Lower lobe of right lung (tissue), 2 donors: ENCODE data around the gene CNGB1. TPM values are rescaled to one million over a fixed set of nuclear protein-coding genes. Genes with fewer than 3 reads are reported as not detected.
"Not testable (repeated sequence)": the region's sequence is repeated elsewhere in the genome, so short reads cannot be mapped to it uniquely, and the experiment has no call there.

Source experiments
- ATAC-seq, 2 donors: fragments of 200-7000 bp; cut with Tn5 transposase; one replicate each; pipeline ENCODE4 v1.9.1; 2020 to 2022; ENCODE audit warnings: mild to moderate bottlenecking in 2 of 2, moderate library complexity in 2 of 2
- DNase-seq: peaks from one replicate; pipeline ENCODE4 v3.0.0-alpha.2; 2020
- H3K27ac ChIP-seq: fragments of 200-600 bp; one replicate; pipeline ENCODE4 v1.8.0; 2022
- H3K27me3 ChIP-seq: fragments of 200-600 bp; one replicate; pipeline ENCODE4 v1.8.0; 2022; ENCODE audit warnings: low read depth
- H3K36me3 ChIP-seq: fragments of 200-600 bp; one replicate; pipeline ENCODE4 v1.8.0; 2022; ENCODE audit warnings: mild to moderate bottlenecking
- H3K4me1 ChIP-seq: fragments of 200-600 bp; one replicate; pipeline ENCODE4 v1.8.0; 2022
- H3K4me3 ChIP-seq: fragments of 200-600 bp; one replicate; pipeline ENCODE4 v1.8.0; 2022; ENCODE audit warnings: mild to moderate bottlenecking
- H3K9me3 ChIP-seq: fragments of 200-600 bp; one replicate; pipeline ENCODE4 v1.8.0; 2022
- intact Hi-C: fragments of 100-400 bp; cut with DNase I; formaldehyde crosslinking; loops from one replicate; pipeline ENCODE4 v1.11.0; 2022
- total RNA-seq: library from RNA; stranded (reverse); fragmentation: NEBNext Ultra II Directional; extraction: Animal tissue kit (Norgen Biotek cat#: 25700); gene quantifications from one replicate; pipeline ENCODE4 v1.2.1, GENCODE V29; 2021
- TF ChIP-seq, protein P1 (sequence below): fragments of 200-600 bp; IDR thresholded peaks from one replicate; pipeline ENCODE4 v1.8.0; 2022; ENCODE audit warnings: antibody characterized with exemption, mild to moderate bottlenecking
- donor health status: DM: no; HTN: yes; CAD: no; lungs with severe emphysema.

Gene CNGB1
- total RNA-seq, 1 donor from 2014 or later, result 0.35 TPM

DNA sequence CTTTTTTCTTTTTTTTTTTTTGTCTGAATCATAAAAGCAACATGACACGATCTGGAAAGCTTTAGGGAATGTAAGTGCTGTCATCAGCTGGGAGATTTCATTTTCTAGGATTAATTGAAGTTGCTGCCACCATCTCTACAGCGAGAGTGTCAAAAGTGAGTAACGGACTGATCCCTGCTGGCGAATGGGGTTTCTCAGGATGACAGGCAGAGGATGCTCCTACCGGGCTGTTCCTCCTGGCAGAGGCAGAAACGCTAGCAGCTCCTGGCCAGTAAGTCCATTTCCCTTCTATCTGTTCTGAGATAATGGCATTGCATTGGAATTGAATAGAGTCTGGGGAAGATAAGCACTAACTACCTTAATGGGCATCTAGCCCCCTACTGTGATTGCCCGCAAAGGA lies 88.1 kb downstream of the CNGB1 start:
- Histone ChIP-seq H3K27me3 (peaks cover 26% of the 10 kb centered on the region), H3K9me3 (no peaks in the 10 kb centered on the region), H3K4me3 (no peak overlapping the region), H3K27ac (no peak overlapping the region), H3K36me3 (no peaks in the 10 kb centered on the region), H3K4me1 (no peaks in the 10 kb centered on the region)
- intact Hi-C loops, result no loop called here
- DNase-seq (no peak), ATAC-seq (no peak)
- TF ChIP-seq, protein P1, sequence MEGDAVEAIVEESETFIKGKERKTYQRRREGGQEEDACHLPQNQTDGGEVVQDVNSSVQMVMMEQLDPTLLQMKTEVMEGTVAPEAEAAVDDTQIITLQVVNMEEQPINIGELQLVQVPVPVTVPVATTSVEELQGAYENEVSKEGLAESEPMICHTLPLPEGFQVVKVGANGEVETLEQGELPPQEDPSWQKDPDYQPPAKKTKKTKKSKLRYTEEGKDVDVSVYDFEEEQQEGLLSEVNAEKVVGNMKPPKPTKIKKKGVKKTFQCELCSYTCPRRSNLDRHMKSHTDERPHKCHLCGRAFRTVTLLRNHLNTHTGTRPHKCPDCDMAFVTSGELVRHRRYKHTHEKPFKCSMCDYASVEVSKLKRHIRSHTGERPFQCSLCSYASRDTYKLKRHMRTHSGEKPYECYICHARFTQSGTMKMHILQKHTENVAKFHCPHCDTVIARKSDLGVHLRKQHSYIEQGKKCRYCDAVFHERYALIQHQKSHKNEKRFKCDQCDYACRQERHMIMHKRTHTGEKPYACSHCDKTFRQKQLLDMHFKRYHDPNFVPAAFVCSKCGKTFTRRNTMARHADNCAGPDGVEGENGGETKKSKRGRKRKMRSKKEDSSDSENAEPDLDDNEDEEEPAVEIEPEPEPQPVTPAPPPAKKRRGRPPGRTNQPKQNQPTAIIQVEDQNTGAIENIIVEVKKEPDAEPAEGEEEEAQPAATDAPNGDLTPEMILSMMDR, result no peak

DNA sequence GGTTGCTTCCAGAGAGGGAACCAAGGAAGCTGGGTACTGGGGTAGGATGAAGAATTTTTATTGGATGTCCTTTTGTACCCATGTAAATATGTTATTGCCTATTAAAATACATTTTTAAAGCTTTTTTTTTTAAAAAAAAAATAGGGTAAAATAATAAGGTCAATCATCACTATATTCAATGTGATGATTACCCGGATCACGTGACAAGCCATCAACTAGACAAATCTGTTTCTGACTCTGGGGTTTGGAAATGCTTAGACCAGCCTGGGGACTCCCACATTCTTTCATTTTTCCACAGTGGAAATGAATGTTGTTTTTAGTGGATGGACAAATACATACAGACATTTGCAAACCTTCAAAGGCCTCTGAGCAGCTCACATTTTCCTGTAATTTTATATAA lies 88.7 kb downstream of the CNGB1 start:
- ATAC-seq (no peak), DNase-seq (no peak)
- H3K4me1 ChIP-seq, result no peaks in the 10 kb centered on the region
- intact Hi-C loops, result no loop called here
- H3K27me3 ChIP-seq, result peaks cover 26% of the 10 kb centered on the region
- no peaks in the 10 kb centered on the region for H3K36me3 ChIP-seq
- H3K27ac ChIP-seq, result no peak overlapping the region
- H3K9me3 ChIP-seq, result no peaks in the 10 kb centered on the region
- TF ChIP-seq, protein P1, result no peak
- no peak overlapping the region for H3K4me3 ChIP-seq

DNA sequence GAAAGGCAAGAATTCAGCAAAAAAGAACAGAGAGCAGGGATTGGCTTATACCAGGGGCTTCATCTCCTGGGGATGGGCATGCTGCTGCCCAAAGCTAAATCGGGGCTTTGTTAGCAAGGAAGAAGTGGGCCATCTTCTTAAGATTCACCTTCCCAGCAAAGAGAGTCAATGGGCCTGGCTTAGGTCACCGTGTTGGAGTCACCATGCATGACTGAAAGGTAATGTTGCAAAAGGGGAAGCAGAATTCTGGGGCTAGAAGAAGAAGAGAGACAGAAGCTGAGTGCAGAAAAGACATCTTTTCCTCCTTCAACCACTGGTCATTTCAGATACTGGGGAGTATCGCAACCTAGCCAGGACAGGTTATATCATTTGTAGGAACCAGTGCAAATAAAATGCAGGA lies 92.3 kb downstream of the CNGB1 start:
- Histone ChIP-seq H3K9me3 (no peaks in the 10 kb centered on the region), H3K4me1 (no peaks in the 10 kb centered on the region), H3K27me3 (peaks cover 12% of the 10 kb centered on the region), H3K27ac (no peak overlapping the region), H3K36me3 (no peaks in the 10 kb centered on the region), H3K4me3 (no peak overlapping the region)
- ATAC-seq (no peak), DNase-seq (no peak)
- TF ChIP-seq, protein P1, result no peak
- intact Hi-C loops, result no loop called here

DNA sequence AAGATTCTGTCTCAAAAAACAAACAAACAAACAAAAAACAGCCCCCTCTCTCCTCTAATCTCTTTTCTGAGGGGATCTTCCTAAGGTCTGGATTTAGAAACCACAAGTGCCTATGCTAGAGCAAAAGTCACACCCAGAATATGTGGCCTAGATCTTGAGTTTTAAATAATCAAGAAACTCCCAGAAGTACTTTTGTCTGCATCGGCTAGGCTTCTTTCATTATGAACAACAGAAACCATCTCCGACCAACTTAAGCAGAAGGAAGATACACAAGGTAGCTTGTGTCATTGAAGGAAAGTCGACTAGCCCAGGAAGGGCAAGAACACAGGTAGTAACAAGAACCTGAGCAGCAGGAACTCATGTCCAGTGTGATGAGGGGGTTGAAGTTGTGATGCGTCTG lies 94.7 kb downstream of the CNGB1 start:
- no peak for ATAC-seq
- TF ChIP-seq, protein P1, result no peak
- Histone ChIP-seq H3K4me1 (no peaks in the 10 kb centered on the region), H3K27ac (no peak overlapping the region), H3K4me3 (no peak overlapping the region), H3K36me3 (no peaks in the 10 kb centered on the region), H3K9me3 (no peaks in the 10 kb centered on the region), H3K27me3 (no peaks in the 10 kb centered on the region)
- DNase-seq, result no peak
- intact Hi-C loops, result no loop called here

DNA sequence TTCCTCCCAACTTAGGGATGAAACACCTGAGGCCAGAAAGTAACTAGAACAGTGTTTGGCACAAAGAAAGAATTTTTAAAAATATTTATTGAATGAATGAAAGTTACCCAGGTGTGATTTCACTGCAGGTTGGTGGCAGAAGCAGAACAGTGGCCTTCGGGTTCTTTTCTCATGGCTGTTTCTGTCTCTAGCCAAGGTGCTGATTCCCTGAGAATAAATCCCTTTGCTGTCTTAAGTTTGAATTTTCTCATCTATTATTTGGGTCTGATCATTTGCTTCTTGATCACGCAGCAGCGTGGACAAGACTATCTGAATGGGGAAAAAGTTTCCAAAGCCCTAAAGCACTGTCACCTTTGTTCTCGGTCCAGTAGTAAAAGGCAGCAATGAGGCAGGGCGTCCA lies 95.6 kb downstream of the CNGB1 start:
- TF ChIP-seq, protein P1, result no peak
- intact Hi-C loops, result no loop called here
- no peak for DNase-seq
- Histone ChIP-seq H3K9me3 (no peaks in the 10 kb centered on the region), H3K4me3 (no peak overlapping the region), H3K27ac (no peak overlapping the region), H3K4me1 (no peaks in the 10 kb centered on the region), H3K27me3 (no peaks in the 10 kb centered on the region), H3K36me3 (no peaks in the 10 kb centered on the region)
- no peak for ATAC-seq

DNA sequence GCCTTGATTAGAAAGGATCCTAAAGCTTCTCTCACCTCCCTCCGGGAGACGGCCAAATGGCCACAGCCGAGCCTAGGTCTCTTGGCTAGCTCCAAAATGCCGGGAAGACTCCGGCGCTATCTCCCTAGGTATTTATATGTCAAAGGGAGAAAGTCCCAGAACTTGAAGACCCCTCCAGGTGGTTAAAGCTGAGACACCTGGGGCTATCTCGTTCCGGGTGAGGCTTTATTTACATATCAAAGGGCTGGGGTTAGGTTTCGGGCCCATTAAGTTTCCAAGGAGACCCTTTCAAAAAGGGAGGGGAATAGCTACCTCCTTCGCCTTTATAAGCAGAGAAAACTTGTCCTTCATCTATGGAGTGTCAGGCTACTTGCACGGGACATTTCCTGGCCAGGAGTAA lies 97.7 kb downstream of the CNGB1 start:
- ATAC-seq (no peak), DNase-seq (no peak)
- H3K4me1 ChIP-seq, result no peaks in the 10 kb centered on the region
- TF ChIP-seq, protein P1, result no peak
- no peak overlapping the region for H3K4me3 ChIP-seq
- H3K27ac ChIP-seq, result no peak overlapping the region
- H3K36me3 ChIP-seq, result no peaks in the 10 kb centered on the region
- H3K27me3 ChIP-seq, result no peaks in the 10 kb centered on the region
- intact Hi-C loops, result no loop called here
- no peaks in the 10 kb centered on the region for H3K9me3 ChIP-seq

DNA sequence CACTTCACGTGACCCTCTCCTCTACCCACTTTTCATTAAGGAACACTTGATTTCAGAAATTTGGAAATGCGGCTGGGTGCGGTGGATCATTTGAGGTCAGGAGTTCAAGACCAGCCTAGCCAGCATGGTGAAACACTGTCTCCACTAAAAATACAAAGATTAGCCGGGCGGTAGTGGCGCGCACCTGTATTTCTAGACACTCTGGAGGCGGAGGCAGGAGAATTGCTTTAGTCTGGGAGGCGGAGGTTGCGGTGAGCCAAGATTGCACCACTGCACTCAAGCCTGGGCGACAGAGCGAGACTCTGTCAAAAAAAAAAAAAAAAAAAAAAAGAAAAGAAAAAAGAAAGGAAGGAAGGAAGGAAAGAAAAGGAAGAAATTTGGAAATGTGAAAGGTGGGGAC lies 98.2 kb downstream of the CNGB1 start:
- DNase-seq, H3K27me3 ChIP-seq, H3K9me3 ChIP-seq, H3K4me3 ChIP-seq, intact Hi-C loops, H3K36me3 ChIP-seq, H3K27ac ChIP-seq, H3K4me1 ChIP-seq: not testable (repeated sequence)
- peak in 1 of 2 donors; percentile 50 for ATAC-seq
